GM21737 (cell line): ENCODE measurements around the gene ENC1.
A peak's percentile ranks its signal among the peaks of the same experiment; 100 is the strongest.

ENCODE experiments used
- ATAC-seq: cut with Tn5 transposase; IDR thresholded peaks from one replicate; pipeline ENCODE4 v1.9.1; 2021; ENCODE audit warnings: mild to moderate bottlenecking, moderate library complexity; ENCODE audit not compliant: unreplicated experiment

ENC1 gene

GRCh38 chr5:74657165-74657564, 16.6 kb upstream of the ENC1 start:
- no peak for ATAC-seq

GRCh38 chr5:74655716-74656115, 15.2 kb upstream of the ENC1 start:
- no peak for ATAC-seq

- ATAC-seq = no peak
Observed at GRCh38 chr5:74655206-74655605, 14.7 kb upstream of the ENC1 start.

GRCh38 chr5:74653991-74654390, 13.5 kb upstream of the ENC1 start:
- ATAC-seq = no peak

- ATAC-seq = no peak
Observed at GRCh38 chr5:74652576-74652975, 12.0 kb upstream of the ENC1 start.

GRCh38 chr5:74651710-74652109, 11.2 kb upstream of the ENC1 start:
- no peak for ATAC-seq

- ATAC-seq = no peak
Observed at GRCh38 chr5:74649421-74649973, 9.0 kb upstream of the ENC1 start.

- peak; percentile 55 for ATAC-seq
Observed at GRCh38 chr5:74648835-74649293, 8.3 kb upstream of the ENC1 start.

- ATAC-seq = no peak
Observed at GRCh38 chr5:74647096-74647495, 6.6 kb upstream of the ENC1 start.

- no peak for ATAC-seq
Observed at GRCh38 chr5:74643111-74643562, 2.6 kb upstream of the ENC1 start.

GRCh38 chr5:74642543-74642863, 2.0 kb upstream of the ENC1 start:
- ATAC-seq = no peak

- no peak for ATAC-seq
Observed at GRCh38 chr5:74641735-74642542, 1.4 kb upstream of the ENC1 start.

GRCh38 chr5:74640954-74641734, 616 bp upstream of the ENC1 start:
- ATAC-seq = peak; percentile 8

- ATAC-seq = peak; percentile 18
Observed at GRCh38 chr5:74639807-74640449, 600 bp downstream of the ENC1 start.

GRCh38 chr5:74638970-74639806, 1.3 kb downstream of the ENC1 start:
- ATAC-seq = peak; percentile 29

- no peak for ATAC-seq
Observed at GRCh38 chr5:74638544-74638969, 2.0 kb downstream of the ENC1 start.

- no peak for ATAC-seq
Observed at GRCh38 chr5:74636552-74636951, 4.0 kb downstream of the ENC1 start.

GRCh38 chr5:74636149-74636548, 4.4 kb downstream of the ENC1 start:
- ATAC-seq = no peak

- no peak for ATAC-seq
Observed at GRCh38 chr5:74634611-74635286, 5.8 kb downstream of the ENC1 start.

GRCh38 chr5:74633695-74634094, 6.8 kb downstream of the ENC1 start:
- no peak for ATAC-seq
